GM21515 (cell line): ENCODE data around the gene ARFGEF3.
"Not testable (repeated sequence)": the region's sequence is repeated elsewhere in the genome, so short reads cannot be mapped to it uniquely, and the experiment has no call there.

Experiments used
- ATAC-seq: cut with Tn5 transposase; IDR thresholded peaks from one replicate; pipeline ENCODE4 v1.9.1; 2021; ENCODE audit not compliant: unreplicated experiment

The ARFGEF3 gene

DNA sequence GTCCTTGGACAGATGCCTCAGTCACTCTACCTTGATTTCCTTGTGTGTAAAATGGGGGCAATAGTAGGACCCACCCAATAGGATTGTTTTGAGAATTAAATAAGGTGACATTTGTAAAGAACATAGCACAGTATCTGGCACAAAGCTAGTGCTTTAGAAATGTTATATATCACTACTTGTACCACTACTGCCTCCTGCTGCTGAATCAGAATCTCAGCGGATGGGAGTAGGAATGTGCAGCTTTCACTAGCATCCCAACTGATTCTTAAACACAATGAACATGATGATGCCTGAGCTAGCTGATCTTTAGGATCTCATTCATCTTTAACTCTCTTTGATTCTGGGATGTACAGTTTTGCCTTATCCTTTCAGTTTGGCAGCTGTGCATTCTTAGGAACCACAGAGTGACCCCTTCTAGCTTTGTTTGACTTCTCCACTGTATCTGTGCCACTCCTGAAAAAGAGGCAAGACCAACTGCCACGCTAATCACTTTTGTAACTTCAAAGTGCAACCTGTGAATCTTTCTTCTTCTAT is 49.4 kb downstream of the ARFGEF3 start:
- no peak for ATAC-seq

DNA sequence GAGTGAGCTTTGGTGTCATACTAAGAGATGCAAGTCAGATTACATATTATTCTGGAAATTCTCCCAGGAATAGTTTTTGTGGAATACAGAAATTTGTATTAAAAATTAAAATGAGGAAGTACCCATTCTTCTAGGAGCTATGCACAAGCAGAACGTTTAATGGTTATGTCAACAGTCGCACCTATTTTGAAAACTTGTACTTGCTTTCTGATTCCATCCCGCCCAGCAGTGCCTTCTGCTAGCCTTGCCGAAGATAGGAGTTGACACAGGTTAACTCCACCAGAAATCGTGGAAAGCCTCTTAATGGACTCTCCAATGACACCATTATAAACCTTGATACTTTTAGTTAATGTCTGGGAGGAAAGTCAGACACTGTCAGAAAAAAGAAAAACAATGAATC is 49.9 kb downstream of the ARFGEF3 start:
- no peak for ATAC-seq

DNA sequence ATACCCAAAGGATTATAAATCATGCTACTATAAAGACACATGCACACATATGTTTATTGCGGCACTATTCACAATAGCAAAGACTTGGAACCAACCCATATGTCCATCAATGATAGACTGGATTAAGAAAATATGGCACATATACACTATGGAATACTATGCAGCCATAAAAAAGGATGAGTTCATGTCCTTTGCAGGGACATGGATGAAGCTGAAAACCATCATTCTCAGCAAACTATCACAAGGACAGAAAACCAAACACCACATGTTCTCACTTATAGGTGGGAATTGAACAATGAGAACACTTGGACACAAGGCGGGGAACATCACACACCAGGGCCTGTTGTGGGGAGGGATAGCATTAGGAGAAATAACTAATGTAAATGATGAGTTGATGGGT is 50.8 kb downstream of the ARFGEF3 start:
- not testable (repeated sequence) for ATAC-seq

DNA sequence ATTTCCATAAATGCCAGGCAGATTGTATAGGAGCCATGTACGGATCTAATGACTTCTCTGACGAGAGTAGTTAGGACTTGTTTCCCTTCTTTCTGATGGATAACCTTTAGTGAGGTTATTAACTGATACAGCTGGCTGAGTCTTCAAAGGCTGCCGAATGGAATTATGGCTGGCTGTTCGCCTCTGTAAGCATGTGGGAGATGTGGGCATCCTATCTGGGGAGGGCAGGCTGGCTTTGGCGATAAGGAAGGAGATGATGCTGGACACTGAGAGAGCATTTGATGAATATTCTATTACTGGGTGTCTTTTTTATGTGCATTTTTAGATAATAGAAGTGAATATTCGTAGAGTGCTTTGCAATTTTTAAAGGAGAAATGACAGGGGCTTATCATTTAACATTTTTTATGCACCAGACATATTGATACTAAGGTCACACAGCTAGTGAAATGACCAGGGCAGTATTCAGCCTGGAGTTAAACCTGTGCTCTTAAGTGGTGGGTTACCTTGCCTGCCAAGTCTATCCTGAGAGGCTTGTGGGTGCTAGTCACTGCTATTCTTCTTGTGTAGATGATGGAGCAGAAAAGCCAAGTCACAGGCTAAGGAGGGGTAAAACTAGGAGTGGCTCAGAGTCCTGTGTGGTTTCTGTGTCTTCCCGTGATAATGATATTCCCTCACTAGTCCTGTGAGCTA is 53.5 kb downstream of the ARFGEF3 start:
- no peak for ATAC-seq

DNA sequence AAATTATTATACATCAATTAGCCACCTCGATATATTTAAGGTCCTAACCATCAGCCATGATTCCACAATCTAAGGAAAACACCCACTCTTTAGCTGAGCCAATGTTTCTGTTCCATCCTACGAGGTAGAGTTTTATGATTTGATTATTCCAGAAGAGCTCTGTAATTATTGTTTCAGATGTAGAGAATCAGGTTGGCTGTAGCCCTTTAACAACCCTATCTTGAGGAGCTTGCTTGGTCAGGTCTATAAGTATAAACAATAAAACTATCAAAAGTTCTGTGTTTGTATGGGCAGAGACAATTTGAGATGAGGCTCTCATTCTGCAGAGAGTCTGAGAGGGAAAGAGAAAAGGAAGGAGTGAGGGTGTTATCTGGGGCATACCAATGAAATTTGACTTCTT is 56.7 kb downstream of the ARFGEF3 start, which contains the start of gene PBOV1:
PBOV1 (minus strand) TSS at position 43 of the 400 bp plus-strand sequence. CDS start 96 bp downstream, outside the sequence.
- ATAC-seq, result no peak

DNA sequence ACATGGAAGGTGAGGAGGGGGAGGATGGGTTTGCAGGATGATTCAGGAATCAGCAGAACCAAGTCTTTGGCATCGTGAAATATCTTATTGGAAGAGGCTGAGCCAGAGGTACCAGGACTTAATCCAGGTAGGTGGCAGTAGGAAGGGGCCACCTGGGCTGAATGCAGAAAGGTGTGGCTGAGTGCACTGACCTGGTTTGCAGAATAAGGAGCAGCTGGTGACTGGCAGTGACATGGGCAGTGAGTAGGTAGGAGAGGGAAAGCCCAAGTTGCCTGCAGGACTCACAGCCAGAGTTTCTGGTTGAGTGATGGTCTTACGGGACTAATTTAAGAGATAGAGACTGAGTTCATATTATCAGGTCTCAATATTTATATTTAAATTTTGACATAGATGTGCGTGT is 57.7 kb downstream of the ARFGEF3 start:
- no peak for ATAC-seq

DNA sequence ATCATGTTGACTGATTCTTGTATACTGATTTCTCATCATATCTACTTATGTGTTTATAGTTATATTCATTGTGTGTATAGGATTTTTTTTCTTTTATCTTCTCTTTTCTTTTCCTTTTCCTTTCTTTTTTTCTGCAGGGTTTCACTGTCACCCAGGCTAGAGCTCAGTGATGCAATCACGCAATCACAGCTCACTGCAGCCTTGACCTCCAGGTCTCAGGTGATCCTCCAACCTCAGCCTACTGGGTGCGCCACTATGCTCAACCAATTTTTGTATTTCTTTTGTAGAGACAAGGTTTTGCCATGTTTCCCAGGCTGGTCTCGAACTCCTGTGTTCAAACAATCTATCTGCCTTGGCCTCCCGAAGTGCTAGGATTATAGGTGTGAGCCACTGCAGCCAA is 58.2 kb downstream of the ARFGEF3 start:
- ATAC-seq, result no peak

DNA sequence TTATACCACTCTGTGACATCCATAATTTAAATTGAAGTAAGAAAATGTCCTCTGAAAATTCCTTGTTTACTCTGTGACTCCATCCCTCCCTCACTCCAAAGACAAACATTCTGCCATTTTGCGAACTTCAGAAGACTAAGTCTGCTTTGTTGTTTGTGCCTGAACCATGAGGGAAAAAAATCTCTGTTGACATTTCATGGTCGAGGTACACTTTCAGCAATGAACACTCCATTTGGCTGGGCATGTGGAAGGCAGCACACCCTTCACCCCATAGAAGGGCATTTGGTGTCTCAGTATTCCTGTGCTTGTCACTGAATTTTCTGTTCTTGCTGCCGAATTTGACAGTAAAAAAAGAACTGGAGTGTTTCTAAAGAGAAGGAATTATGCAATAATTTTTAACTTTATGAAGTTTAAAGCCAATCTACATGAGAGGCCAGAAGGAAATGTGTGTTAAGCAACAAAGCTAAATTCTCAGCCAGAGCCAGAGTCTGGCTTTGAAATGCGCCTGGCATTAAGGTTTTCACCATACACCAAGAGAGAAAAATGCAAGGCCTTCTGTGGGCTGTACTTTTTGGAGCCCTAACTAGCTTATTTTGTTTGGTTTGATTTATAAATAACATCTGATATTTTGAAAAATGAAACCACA is 61.3 kb downstream of the ARFGEF3 start:
- no peak for ATAC-seq

DNA sequence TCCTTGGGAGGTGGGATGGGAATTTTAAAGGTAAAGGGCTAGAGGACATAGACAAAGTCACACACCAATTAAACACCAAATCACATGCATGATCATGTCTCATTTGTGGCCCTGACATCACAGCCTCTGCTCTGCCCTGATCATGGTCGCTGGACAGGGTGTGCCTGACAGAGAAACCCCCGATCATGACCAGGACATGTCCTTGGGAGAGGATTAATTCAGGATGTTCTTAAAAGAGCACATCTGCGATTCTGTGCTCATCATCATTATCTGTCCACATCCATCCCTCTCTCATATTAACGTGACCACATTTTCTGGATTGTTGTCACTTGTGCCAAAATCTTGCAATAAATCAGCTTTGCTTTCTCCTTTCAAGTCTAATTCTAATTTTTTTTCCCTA is 64.2 kb downstream of the ARFGEF3 start:
- no peak for ATAC-seq

DNA sequence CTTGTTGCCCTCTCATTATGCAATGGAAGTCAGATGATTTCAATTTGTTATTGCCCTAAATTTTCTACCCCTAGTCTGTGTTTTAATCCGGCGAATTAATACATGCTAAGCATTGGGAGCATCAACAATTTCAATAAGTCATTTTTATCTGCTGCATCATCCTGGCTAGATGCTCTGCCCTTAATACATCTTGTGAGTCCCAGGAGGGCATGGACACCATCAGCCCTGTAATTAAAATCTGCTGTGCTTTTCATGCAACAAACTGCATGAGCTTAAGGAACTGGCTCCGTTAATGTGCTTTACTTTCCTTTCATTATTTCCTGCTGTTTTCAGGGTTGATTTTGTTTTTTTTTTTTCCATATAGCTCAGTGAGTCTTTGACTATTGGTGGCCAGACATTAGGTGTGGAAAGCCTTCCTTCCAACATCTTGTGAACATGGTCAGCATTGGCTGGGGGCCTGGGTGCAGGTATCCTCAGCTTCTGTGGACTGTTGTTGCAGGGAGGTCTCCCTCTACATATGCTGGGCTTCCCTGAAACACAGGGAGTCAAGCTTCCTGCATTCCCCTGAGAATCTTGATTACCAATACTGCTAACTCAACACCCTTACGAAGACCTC is 65.1 kb downstream of the ARFGEF3 start:
- no peak for ATAC-seq

DNA sequence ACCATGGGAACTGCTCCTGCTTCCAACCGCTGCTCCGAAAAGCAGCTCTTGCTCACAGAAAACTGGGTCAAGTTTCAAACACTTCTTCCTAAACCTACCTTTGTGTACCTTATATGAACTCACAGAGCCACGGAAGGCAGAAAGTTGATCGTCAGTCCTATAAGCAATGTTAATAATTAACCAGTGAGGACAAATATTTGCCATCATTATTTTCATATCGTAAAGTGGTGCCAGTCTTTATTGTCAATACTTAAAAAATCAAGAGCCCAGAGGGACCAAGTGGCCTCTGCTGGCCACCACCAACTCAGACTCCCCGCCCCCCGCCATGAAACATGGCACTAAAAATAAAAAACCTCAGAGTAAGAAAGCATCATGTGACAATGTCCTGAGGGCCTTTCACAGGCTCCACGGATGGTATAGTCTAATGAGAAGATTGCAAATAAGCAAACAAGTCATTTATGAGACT is 65.6 kb downstream of the ARFGEF3 start:
- no peak for ATAC-seq

DNA sequence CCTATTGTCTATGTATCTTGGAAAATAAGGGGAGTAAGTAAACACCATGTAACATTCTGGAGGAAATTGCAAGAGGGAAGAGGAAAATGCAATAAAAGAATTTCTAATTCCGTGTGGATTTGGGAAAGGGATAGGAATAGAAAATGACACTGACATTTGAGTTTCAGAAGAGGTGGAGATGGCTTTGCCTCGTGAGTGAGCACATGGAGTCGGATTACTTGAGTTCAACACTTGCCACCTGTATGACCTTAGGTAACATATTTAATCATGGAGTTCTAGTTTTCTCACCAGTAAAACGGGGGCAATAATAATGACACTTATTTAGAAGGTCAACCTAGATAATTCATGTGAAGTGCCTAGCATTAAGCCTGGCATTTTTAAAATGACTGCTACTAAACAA is 67.3 kb downstream of the ARFGEF3 start:
- no peak for ATAC-seq

DNA sequence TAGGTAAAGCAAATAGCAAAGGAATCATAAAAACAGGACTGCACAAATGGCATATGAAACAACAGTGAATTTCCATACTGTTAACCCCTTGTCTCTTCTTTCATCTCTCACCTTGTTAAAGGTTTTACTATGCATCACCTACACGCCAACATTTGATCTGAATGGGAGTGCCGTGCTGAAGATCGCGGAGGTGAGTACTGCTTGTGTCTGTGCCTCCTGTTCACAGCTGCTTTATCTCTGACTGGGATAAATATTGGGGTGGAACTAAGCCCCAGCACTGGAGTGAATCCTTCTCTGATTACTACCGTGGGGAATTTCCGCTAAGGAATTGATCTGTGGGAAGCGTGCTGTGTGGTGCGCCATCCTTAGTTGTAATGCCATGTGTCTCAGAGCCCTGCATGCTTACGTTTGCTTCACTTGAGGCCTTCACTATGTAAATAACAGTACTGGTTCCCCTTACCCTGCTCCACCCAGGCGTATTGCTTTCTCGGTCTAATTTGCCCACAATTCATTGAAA is 68.0 kb downstream of the ARFGEF3 start:
- ATAC-seq, result no peak

DNA sequence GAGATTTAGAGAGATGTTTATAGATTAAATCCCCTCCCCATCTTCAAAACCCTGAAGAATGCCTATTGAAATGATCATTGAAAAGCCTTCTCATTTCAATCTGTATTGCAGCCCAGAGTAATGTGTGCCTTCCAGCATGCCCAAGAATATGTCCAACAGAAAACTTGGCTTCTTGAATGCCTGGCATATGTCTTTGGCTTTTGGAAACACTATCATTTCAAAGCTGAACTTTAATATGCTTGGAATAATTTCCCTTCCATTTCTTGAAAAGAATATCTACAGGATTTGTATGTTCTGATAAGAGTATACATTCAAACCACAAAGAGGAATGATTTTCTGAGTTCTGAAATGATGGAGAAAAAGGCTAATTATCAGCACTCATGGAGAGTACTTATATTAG is 68.5 kb downstream of the ARFGEF3 start:
- no peak for ATAC-seq

DNA sequence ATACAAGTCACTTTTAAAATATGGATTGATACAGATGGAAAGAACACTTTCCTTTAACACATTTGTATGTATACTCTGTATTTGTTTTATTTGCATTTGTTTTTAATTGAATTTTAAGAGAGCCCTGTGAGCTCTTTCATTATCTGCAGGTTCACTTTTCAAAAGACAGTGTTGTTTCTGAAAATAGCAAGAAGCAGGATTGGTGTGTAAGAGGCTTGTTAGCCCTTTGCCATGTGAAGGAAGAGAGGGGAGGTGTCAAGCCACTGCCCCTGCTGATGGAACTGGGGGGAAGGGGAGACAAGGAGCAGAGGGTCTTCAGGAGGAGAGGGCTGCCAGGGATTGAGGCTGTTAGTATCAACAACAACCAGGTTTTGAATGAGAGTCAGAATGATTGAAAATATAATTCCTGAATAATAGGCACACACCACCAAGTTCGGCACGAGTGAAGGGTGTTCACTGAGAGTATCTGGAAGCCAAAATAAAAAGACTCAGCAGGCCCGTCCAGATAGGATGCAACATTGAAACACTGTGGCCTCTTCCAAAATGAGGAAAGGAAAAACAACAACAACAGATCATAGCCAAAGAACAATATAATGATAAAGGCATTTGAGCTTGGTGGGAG is 69.1 kb downstream of the ARFGEF3 start:
- no peak for ATAC-seq

DNA sequence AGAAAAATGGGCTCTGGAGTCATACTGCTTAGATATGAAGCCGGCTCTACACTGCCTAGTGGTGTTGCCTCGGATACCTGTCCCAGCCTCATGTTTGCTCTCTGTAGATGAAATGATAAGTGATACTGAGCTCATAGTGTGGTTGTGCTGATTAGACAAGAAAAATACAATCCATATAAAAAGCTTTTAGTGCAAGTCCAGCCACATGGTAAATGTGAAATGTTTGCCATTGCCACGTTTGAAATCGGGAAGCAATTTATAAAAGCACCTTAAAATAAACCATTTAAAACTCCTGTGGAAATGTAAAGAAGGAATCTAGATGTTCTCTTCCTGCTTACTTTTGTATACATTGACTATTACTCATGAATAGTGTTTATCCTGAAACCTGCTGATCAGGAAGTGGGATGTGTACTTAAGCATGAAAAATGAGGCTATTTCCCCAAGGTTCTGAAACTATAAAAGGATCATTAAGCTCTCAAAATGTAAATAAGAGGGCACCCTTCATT is 69.7 kb downstream of the ARFGEF3 start:
- no peak for ATAC-seq

DNA sequence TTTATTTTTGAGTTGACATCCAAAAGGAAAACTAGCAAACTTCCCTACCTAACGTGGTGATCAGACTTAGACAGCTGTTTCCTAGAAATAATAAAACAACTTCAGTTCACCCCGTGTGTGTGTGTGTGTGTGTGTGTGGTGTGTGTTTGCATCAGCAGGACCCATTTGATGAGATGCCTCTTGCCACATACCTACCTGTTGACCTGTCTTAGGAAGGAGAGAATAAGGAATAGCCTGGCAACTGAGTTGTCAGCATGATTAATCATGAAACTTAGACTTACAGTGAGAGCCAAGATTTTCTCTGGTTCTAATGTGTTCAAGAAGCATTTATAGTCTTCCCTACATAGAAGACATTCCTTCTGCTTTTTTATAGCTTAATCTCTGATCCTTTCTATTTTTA is 72.6 kb downstream of the ARFGEF3 start:
- ATAC-seq, result no peak

DNA sequence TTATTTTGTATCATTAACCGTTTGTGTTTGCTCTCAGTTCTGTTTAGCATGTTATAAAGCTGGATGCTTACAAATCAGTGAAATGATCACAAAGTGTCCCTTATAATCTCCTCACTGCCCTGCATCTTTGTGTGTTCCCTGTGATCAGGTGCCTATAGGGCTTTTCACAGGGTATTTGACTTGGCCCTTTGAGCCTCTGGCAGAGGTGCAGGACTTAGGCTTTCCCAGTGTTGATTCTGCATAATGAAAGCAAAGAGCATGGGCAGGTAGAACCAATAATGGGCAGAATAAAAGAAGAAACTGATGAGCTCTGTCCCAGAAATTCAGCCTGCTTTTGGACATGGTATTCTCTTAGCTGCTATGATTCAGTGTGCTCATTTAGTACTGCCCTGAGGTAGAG is 73.5 kb downstream of the ARFGEF3 start:
- ATAC-seq, result no peak

DNA sequence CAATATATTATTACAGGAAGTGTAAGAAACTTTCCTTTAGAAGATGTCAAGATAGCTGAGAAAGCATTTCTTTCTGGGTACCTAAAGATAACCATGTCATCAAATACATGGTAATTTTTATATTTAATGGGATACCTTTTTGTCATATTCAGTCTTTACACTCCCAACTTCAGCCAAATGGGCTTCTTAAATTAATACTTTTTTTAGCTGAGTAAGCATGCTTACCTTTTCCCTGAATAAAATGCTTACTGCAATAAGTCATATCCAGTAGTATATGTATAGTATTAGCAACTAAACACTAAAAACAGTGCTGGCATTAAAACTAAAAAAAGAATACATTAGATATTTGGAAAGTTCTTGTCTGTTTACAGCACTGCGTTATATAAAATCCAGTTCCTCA is 74.0 kb downstream of the ARFGEF3 start:
- no peak for ATAC-seq

DNA sequence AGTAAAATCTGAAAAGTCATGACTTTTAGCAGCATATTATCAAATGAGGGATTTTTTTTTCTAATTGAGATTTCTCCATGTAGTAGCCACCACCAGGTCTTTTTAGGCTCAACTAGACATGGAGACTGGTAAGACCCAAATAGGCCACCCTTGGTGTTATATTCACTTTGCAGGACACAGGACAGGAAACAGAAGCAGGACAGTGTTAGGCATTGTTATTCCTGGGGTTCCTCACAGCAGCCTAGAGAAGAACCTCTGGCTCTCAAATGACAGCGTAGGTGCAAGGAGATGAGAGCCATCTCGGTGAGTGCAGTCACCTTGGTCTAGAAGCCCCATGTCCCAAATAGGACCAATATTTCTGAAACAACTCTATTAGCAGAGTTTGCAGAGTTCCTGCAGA is 75.7 kb downstream of the ARFGEF3 start:
- no peak for ATAC-seq

DNA sequence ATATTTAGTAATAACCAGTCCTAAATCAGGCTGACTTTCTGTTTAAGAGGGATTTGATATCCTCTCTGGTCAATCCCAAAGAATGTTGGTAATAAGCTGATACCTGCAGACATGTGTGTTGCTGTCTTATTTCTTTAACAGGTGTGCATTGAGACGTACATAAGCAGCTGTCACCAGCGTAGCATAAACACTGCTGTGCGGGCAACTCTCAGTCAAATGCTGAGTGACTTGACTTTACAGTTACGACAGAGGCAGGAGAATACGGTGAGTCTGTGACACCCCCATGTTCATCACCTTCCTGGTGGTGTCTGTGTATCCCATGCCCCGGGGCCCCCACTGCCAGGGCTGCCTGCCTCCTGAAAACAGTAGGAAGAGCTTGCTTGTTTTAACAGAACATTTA is 76.6 kb downstream of the ARFGEF3 start:
- ATAC-seq, result no peak
